Fibroblast of lung (primary cell): ENCODE results near the gene SNN. TPM values are rescaled to one million over a fixed set of nuclear protein-coding genes. Genes with fewer than 3 reads are reported as not detected.

Source experiments
- DNase-seq, 2 donors: peaks; one replicate each; pipeline versions ENCODE4 v3.0.0 to v3.0.0-alpha.2; 2010; ENCODE audit warnings: low read depth in 2 of 2
- H2AFZ ChIP-seq: 2 replicates; pipeline ENCODE4 v1.5.1; 2012; ENCODE audit warnings: low read length, control low read depth, inconsistent platforms
- H3K27ac ChIP-seq: 2 replicates; pipeline ENCODE4 v1.5.1; 2011; ENCODE audit warnings: low read length, control low read depth; ENCODE audit not compliant: insufficient read depth
- H3K27me3 ChIP-seq: 2 replicates; pipeline ENCODE4 v1.5.1; 2011; ENCODE audit warnings: mild to moderate bottlenecking, low read length; ENCODE audit not compliant: control insufficient read depth, insufficient read depth
- H3K36me3 ChIP-seq: 2 replicates; pipeline ENCODE4 v1.5.1; 2011; ENCODE audit warnings: low read length; ENCODE audit not compliant: control insufficient read depth, insufficient read depth
- H3K4me1 ChIP-seq: 2 replicates; pipeline ENCODE4 v1.5.1; 2011; ENCODE audit warnings: low read length; ENCODE audit not compliant: control insufficient read depth, insufficient read depth; ENCODE audit errors: extremely low read depth
- H3K4me2 ChIP-seq: 2 replicates; pipeline ENCODE4 v1.5.1; 2011; ENCODE audit warnings: low read length, control low read depth; ENCODE audit not compliant: insufficient read depth; ENCODE audit errors: extremely low read depth
- H3K4me3 ChIP-seq, 4 experiments: fragments of 200-600 bp in 1 of 4; sonication (generic) in 1 of 4; replicated peaks in 1 of 4; 2 replicates each; pipeline ENCODE4 v1.5.1; 2011 to 2016; ENCODE audit warnings: low read length in 4 of 4, low read depth in 3 of 4, mild to moderate bottlenecking in 3 of 4, control low read depth in 2 of 4, inconsistent platforms in 1 of 4, mixed read lengths in 1 of 4; ENCODE audit not compliant: insufficient read depth in 1 of 4; ENCODE audit errors: control extremely low read depth in 1 of 4
- H3K79me2 ChIP-seq: 2 replicates; pipeline ENCODE4 v1.5.1; 2012; ENCODE audit warnings: mild to moderate bottlenecking, low read length, inconsistent platforms; ENCODE audit not compliant: control insufficient read depth, insufficient read depth
- H3K9ac ChIP-seq: 2 replicates; pipeline ENCODE4 v1.5.1; 2011; ENCODE audit warnings: mild to moderate bottlenecking, low read length, control low read depth; ENCODE audit not compliant: insufficient read depth
- H3K9me3 ChIP-seq: 2 replicates; pipeline ENCODE4 v1.5.1; 2012; ENCODE audit warnings: low read depth, low read length; ENCODE audit not compliant: control insufficient read depth, insufficient read depth
- H4K20me1 ChIP-seq: 2 replicates; pipeline ENCODE4 v1.5.1; 2011; ENCODE audit warnings: low read length; ENCODE audit not compliant: control insufficient read depth, insufficient read depth; ENCODE audit errors: extremely low read depth
- EZH2 ChIP-seq: IDR thresholded peaks from 2 replicates; pipeline ENCODE4 v1.5.1; 2012; ENCODE audit warnings: low read length, control low read depth, mild to moderate bottlenecking; ENCODE audit errors: missing control alignments
- polyA plus RNA-seq, 2 donors: library from polyadenylated mRNA; depleted of rRNA in 1 of 2; stranded (reverse) in 1 of 2; unstranded in 1 of 2; fragments of >200 nt; gene quantifications; 2 replicates each; pipeline ENCODE4 v1.2.1, GENCODE V29; 2011 to 2012; ENCODE audit warnings: missing spikeins in 1 of 2
- total RNA-seq: library from RNA; depleted of rRNA; stranded (reverse); fragments of >200 nt; gene quantifications from 2 replicates; pipeline ENCODE4 v1.2.1, GENCODE V29; 2014
- TF ChIP-seq, protein P1 (sequence below), 2 donors: IDR thresholded peaks in 1 of 2; conservative IDR thresholded peaks in 1 of 2; 1 replicate in 1 of 2; 2 replicates in 1 of 2; pipeline ENCODE4 v1.5.1; 2011 to 2012; ENCODE audit warnings: low read length in 2 of 2, control low read depth in 1 of 2, inconsistent platforms in 1 of 2, low read depth in 1 of 2, mild to moderate bottlenecking in 1 of 2

Gene SNN
- total and polyA plus RNA-seq, 2 donors (not counting 1 experiment from before 2014, with no cell fraction given), result 17.5 to 24.9 TPM

DNA sequence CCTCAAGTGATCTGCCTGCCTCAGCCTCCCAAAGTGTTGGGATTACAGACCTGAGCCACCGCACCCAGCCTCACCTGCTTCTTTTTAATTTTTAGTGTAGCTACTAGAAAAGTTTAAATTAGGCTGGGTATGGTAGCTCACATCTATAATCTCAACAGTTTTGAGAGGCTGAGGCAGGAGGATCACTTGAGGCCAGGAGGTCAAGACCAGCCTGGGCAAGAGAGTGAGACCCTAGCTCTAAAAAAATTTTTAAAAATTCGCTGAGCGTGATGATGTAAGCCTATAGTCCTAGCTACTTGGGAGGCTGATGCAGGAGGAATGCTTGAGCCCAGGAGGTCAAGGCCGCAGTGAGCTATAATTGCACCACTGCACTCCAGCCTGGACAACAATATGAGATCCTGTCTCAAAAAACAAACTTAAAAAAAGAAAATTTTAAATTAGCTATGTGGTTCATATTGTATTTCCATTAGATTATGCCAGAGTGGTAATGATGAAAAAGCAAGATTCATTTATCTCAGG, 39.5 kb downstream of the SNN start:
- H3K27ac ChIP-seq, result no peak overlapping the region
- DNase-seq, result no peak
- H3K36me3 ChIP-seq, result peaks cover 6% of the 10 kb centered on the region
- H3K4me2 ChIP-seq, result no peak overlapping the region
- no peaks in the 10 kb centered on the region for H3K27me3 ChIP-seq
- no peaks in the 10 kb centered on the region for H3K9me3 ChIP-seq
- no peaks in the 10 kb centered on the region for H3K79me2 ChIP-seq
- TF ChIP-seq, protein P1, sequence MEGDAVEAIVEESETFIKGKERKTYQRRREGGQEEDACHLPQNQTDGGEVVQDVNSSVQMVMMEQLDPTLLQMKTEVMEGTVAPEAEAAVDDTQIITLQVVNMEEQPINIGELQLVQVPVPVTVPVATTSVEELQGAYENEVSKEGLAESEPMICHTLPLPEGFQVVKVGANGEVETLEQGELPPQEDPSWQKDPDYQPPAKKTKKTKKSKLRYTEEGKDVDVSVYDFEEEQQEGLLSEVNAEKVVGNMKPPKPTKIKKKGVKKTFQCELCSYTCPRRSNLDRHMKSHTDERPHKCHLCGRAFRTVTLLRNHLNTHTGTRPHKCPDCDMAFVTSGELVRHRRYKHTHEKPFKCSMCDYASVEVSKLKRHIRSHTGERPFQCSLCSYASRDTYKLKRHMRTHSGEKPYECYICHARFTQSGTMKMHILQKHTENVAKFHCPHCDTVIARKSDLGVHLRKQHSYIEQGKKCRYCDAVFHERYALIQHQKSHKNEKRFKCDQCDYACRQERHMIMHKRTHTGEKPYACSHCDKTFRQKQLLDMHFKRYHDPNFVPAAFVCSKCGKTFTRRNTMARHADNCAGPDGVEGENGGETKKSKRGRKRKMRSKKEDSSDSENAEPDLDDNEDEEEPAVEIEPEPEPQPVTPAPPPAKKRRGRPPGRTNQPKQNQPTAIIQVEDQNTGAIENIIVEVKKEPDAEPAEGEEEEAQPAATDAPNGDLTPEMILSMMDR (conservative IDR thresholded peaks at IDR 0.05 in 1 of 2, IDR thresholded peaks at IDR 0.05 in 1 of 2; ENCODE audit: low read depth in 1 of 2, low read length in 2 of 2), result no peak
- no peak for TF ChIP-seq EZH2
- no peak overlapping the region for H3K9ac ChIP-seq
- H3K4me3 ChIP-seq, result no peak overlapping the region
- no peak overlapping the region for H2AFZ ChIP-seq
- no peaks in the 10 kb centered on the region for H4K20me1 ChIP-seq
- peaks cover 2% of the 10 kb centered on the region for H3K4me1 ChIP-seq

DNA sequence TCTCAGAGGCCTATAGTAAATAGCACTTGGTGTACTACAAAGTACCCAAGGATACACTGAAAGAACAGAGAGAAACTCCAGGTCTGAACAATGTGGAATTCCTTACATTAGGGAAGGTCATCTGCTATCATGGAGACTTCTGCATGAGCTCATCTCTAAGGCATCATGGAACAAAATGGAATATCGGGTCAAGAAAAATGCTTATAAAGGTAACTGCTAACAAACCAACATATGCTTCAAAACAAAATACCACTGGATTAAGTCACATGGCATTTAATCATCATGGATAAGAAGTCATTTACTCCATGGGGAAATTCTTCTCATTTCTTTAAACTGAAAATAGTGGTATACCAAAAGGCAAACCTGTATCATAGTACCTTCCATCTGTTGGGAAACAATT, 40.2 kb downstream of the SNN start:
- Histone ChIP-seq H3K79me2 (no peaks in the 10 kb centered on the region), H3K4me1 (peaks cover 2% of the 10 kb centered on the region), H3K4me3 (no peak overlapping the region), H3K27me3 (no peaks in the 10 kb centered on the region), H3K36me3 (peaks cover 4% of the 10 kb centered on the region), H3K9me3 (no peaks in the 10 kb centered on the region), H3K27ac (no peak overlapping the region), H3K4me2 (no peak overlapping the region), H3K9ac (no peak overlapping the region), H2AFZ (no peak overlapping the region), H4K20me1 (no peaks in the 10 kb centered on the region)
- DNase-seq, result peak; percentile 7 to 56
- no peak for TF ChIP-seq EZH2
- TF ChIP-seq, protein P1 (conservative IDR thresholded peaks at IDR 0.05 in 1 of 2, IDR thresholded peaks at IDR 0.05 in 1 of 2; ENCODE audit: low read depth in 1 of 2, low read length in 2 of 2), result no peak

DNA sequence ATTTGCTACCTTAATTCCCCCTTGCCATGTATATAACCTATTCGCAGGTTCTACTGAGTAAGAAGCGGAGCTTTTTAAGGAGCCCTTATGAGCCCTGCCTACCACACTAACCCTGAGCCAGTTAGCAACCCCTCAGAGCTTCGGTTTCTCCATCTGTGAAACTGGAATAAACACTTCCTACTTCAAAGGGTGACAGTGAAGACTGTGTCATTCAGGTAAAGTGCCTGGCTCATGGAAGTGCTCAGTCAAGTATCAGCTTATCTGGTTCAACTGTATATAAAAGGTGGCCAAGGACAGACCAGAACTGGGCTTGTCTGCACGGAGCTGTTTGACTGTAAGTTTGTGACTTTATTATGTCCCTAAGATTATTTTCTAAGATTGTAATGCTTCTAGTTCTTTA, 43.4 kb downstream of the SNN start:
- H4K20me1 ChIP-seq, result no peaks in the 10 kb centered on the region
- H3K9me3 ChIP-seq, result no peaks in the 10 kb centered on the region
- peaks cover 5% of the 10 kb centered on the region for H3K36me3 ChIP-seq
- H3K4me3 ChIP-seq, result no peak overlapping the region
- H2AFZ ChIP-seq, result no peak overlapping the region
- H3K4me1 ChIP-seq, result peaks cover 2% of the 10 kb centered on the region
- no peaks in the 10 kb centered on the region for H3K27me3 ChIP-seq
- H3K27ac ChIP-seq, result no peak overlapping the region
- no peak for DNase-seq
- H3K79me2 ChIP-seq, result no peaks in the 10 kb centered on the region
- no peak overlapping the region for H3K4me2 ChIP-seq
- TF ChIP-seq, protein P1 (conservative IDR thresholded peaks at IDR 0.05 in 1 of 2, IDR thresholded peaks at IDR 0.05 in 1 of 2; ENCODE audit: low read depth in 1 of 2, low read length in 2 of 2), result no peak
- no peak for TF ChIP-seq EZH2
- no peak overlapping the region for H3K9ac ChIP-seq
